ENCODE data around the gene POLDIP3.

POLDIP3 gene

GRCh38 chr22:42624551-42625106 lies 9.9 kb upstream of the POLDIP3 start:
- TF ChIP-seq CTCF (IDR thresholded peaks at IDR 0.05; ENCODE audit: low read length, missing control alignments), result no peak
- H3K4me3 ChIP-seq (replicated peaks; ENCODE audit: low read depth, low read length), result no peak overlapping the region
- DNase-seq (ENCODE audit: low read depth), result no peak

DNA sequence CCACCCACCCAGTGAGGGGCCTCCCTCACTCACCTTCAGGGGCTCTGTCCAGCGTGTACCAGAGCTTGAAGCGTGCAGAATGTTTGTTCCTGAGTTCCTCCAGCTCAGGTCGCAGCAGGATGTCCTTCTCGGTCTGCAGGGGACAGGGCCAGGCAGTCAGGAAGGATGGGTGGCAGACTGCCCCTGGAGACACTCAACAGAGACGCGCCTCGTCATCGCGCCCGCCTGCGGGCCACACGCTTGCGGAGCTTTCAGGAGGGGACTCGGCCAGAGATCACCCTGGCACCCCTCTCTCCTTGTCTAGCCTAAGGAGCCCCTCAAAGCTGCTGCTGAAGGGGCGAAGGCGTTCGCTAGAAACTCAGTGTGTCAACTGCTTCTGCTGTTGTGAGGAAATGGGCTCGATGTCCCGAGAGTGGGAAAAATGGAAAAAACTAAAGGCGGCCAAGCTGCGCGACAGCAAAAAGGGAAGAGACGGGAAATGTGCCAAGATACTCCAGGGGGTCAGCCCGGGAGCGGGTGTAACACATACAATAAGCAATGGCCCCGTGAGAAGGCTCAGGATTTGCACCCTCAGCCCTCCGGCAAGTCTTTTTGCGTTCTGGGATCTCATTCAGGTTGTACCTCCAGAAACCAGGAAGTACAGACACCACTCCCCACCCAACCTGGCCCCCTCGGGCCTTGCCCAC lies 9.2 kb upstream of the POLDIP3 start:
- DNase-seq (ENCODE audit: low read depth), result no peak
- TF ChIP-seq CTCF (IDR thresholded peaks at IDR 0.05; ENCODE audit: low read length, missing control alignments), result no peak
- no peak overlapping the region for H3K4me3 ChIP-seq (replicated peaks; ENCODE audit: low read depth, low read length)

DNA sequence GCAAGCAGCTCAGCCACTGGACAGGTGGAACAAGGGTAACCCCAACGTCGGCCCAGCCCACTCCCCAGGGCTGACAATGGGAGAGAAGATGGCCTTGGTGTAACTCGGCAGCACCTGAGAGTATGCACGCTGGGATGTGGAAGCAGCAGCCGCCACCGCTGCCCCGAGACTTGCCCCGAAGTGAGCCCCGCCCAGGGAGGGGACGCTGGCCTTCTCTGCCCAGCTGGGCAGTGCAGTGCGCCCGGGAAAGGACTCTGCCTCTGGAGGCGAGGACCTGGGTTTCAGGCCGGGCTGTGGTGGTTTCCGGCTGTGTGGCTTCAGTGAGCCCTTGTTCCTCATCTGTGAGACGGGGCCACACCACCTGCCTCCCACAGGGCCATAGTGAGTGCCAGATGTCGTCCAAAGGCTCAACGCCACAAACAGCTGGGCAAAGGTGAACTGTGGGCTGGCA lies 8.6 kb upstream of the POLDIP3 start:
- no peak overlapping the region for H3K4me3 ChIP-seq (replicated peaks; ENCODE audit: low read depth, low read length)
- TF ChIP-seq CTCF (IDR thresholded peaks at IDR 0.05; ENCODE audit: low read length, missing control alignments), result no peak

DNA sequence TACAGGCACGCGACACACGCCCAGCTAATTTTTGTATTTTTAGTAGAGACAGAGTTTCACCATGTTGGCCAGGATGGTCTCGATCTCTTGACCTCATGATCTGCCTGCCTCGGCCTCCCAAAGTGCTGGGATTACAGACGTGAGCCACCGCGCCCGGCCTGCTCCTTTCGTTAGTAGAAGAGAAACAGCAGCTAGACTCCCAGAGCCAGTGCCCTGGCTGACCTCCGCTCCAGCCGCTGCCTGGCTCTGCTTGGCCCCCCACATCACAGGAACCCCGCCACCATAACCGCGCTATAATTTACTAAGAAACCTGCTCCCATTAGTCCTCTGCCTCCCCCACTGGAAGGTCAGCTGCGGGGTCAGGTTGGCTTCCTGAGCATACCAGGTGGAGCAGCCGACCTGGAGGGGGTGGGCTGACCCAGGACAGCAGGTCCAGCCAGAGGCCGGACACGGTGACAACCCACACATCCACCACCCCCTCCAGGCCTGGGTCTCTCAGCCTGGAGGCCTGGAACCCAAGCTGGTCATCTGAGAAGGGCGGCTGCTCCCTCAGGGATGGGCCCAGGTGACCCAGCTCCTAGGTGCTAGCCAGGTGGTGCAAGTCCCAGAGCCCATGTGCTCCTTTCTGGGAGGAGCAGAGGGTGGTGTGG lies 7.5 kb upstream of the POLDIP3 start:
- no peak for TF ChIP-seq CTCF (IDR thresholded peaks at IDR 0.05; ENCODE audit: low read length, missing control alignments)
- H3K4me3 ChIP-seq (replicated peaks; ENCODE audit: low read depth, low read length), result no peak overlapping the region
- no peak for DNase-seq (ENCODE audit: low read depth)

More for the DNA sequence above, 8.6 kb upstream of the POLDIP3 start:
- DNase-seq (ENCODE audit: low read depth), result no peak

GRCh38 chr22:42621505-42622002 lies 6.9 kb upstream of the POLDIP3 start:
- peak; percentile 94 for TF ChIP-seq CTCF (IDR thresholded peaks at IDR 0.05; ENCODE audit: low read length, missing control alignments)
- DNase-seq (ENCODE audit: low read depth), result peak; percentile 65
- H3K4me3 ChIP-seq (replicated peaks; ENCODE audit: low read depth, low read length), result no peak overlapping the region

DNA sequence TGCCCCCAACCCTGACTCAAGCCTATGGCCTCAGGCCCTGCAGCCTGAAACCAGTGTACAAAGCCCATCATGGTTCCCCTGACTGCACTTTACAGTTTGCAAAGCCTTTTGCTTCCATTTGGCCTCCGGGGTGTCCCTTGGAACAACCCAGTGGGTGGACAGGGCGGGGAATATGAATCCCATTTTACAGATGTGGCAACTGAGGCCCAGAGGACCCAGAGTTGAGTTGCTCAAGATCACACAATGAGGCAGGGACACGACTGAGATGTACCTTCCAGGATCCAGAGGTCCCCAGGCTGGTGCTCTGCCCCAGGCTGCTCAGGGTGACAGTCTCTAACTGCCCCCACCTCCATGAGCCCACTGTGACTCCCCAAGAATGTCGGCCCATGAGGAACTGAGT lies 5.4 kb upstream of the POLDIP3 start:
- TF ChIP-seq CTCF (IDR thresholded peaks at IDR 0.05; ENCODE audit: low read length, missing control alignments), result no peak
- DNase-seq (ENCODE audit: low read depth), result no peak

More for the DNA sequence above, 5.4 kb upstream of the POLDIP3 start:
- H3K4me3 ChIP-seq (replicated peaks; ENCODE audit: low read depth, low read length), result no peak overlapping the region

Measured in fibroblast of pulmonary artery (primary cell).